ENCODE measurements around the gene GPC6.

GPC6 gene

GRCh38 chr13:93689333-93689732 lies 462.7 kb downstream of the GPC6 start:
- H3K4me3 ChIP-seq (IDR thresholded peaks at IDR 0.05; ENCODE audit: insufficient read depth, low read depth, low read length) = no peak overlapping the region
- H3K36me3 ChIP-seq (ENCODE audit: insufficient read depth) = no peaks in the 10 kb centered on the region
- no peak for TF ChIP-seq CTCF (conservative IDR thresholded peaks at IDR 0.05; ENCODE audit: low read depth, low read length)
- H3K4me1 ChIP-seq (ENCODE audit: low read depth, poor library complexity, severe bottlenecking) = peaks cover 5% of the 10 kb centered on the region
- no peak overlapping the region for H3K9ac ChIP-seq
- H4K20me1 ChIP-seq (ENCODE audit: insufficient read depth) = no peaks in the 10 kb centered on the region
- H3K27me3 ChIP-seq (ENCODE audit: insufficient read depth, low read depth) = no peaks in the 10 kb centered on the region
- H3K27ac ChIP-seq = no peak overlapping the region
- no peak overlapping the region for H2AFZ ChIP-seq (ENCODE audit: low read depth)
- H3K79me2 ChIP-seq (ENCODE audit: insufficient read depth, low read depth) = no peaks in the 10 kb centered on the region
- H3K4me2 ChIP-seq = no peak overlapping the region

GRCh38 chr13:93690139-93690538 lies 463.5 kb downstream of the GPC6 start:
- Histone ChIP-seq H3K79me2 (ENCODE audit: insufficient read depth, low read depth) (no peaks in the 10 kb centered on the region), H3K9ac (no peak overlapping the region), H3K4me2 (no peak overlapping the region), H3K36me3 (ENCODE audit: insufficient read depth) (no peaks in the 10 kb centered on the region), H3K4me3 (IDR thresholded peaks at IDR 0.05; ENCODE audit: insufficient read depth, low read depth, low read length) (no peak overlapping the region), H3K4me1 (ENCODE audit: low read depth, poor library complexity, severe bottlenecking) (peaks cover 5% of the 10 kb centered on the region), H2AFZ (ENCODE audit: low read depth) (no peak overlapping the region), H3K27me3 (ENCODE audit: insufficient read depth, low read depth) (no peaks in the 10 kb centered on the region), H3K27ac (no peak overlapping the region), H4K20me1 (ENCODE audit: insufficient read depth) (no peaks in the 10 kb centered on the region)
- no peak for TF ChIP-seq CTCF (conservative IDR thresholded peaks at IDR 0.05; ENCODE audit: low read depth, low read length)

GRCh38 chr13:93698016-93698613 lies 471.5 kb downstream of the GPC6 start:
- H3K4me2 ChIP-seq = no peak overlapping the region
- no peak overlapping the region for H3K27ac ChIP-seq
- TF ChIP-seq CTCF (conservative IDR thresholded peaks at IDR 0.05; ENCODE audit: low read depth, low read length) = no peak
- H3K4me1 ChIP-seq (ENCODE audit: low read depth, poor library complexity, severe bottlenecking) = no peaks in the 10 kb centered on the region
- H2AFZ ChIP-seq (ENCODE audit: low read depth) = no peak overlapping the region
- no peak overlapping the region for H3K9ac ChIP-seq
- H3K27me3 ChIP-seq (ENCODE audit: insufficient read depth, low read depth) = no peaks in the 10 kb centered on the region
- H4K20me1 ChIP-seq (ENCODE audit: insufficient read depth) = no peaks in the 10 kb centered on the region
- no peaks in the 10 kb centered on the region for H3K79me2 ChIP-seq (ENCODE audit: insufficient read depth, low read depth)
- no peak overlapping the region for H3K4me3 ChIP-seq (IDR thresholded peaks at IDR 0.05; ENCODE audit: insufficient read depth, low read depth, low read length)
- H3K36me3 ChIP-seq (ENCODE audit: insufficient read depth) = no peaks in the 10 kb centered on the region

GRCh38 chr13:93700115-93700514 lies 473.5 kb downstream of the GPC6 start:
- H3K9ac ChIP-seq = no peak overlapping the region
- H3K27me3 ChIP-seq (ENCODE audit: insufficient read depth, low read depth) = no peaks in the 10 kb centered on the region
- TF ChIP-seq CTCF (conservative IDR thresholded peaks at IDR 0.05; ENCODE audit: low read depth, low read length) = no peak
- no peak overlapping the region for H3K27ac ChIP-seq
- no peak overlapping the region for H2AFZ ChIP-seq (ENCODE audit: low read depth)
- no peak overlapping the region for H3K4me2 ChIP-seq
- no peaks in the 10 kb centered on the region for H4K20me1 ChIP-seq (ENCODE audit: insufficient read depth)
- H3K4me1 ChIP-seq (ENCODE audit: low read depth, poor library complexity, severe bottlenecking) = no peaks in the 10 kb centered on the region
- no peak overlapping the region for H3K4me3 ChIP-seq (IDR thresholded peaks at IDR 0.05; ENCODE audit: insufficient read depth, low read depth, low read length)
- H3K79me2 ChIP-seq (ENCODE audit: insufficient read depth, low read depth) = no peaks in the 10 kb centered on the region
- H3K36me3 ChIP-seq (ENCODE audit: insufficient read depth) = no peaks in the 10 kb centered on the region
